ENCODE measurements around the gene HNF1B.

The HNF1B gene

GRCh38 chr17:37732316-37732715, 12.5 kb downstream of the HNF1B start:
- DNase-seq: no peak

- DNase-seq: no peak
Observed at GRCh38 chr17:37731056-37731455, 13.8 kb downstream of the HNF1B start.

GRCh38 chr17:37729905-37730304, 15.0 kb downstream of the HNF1B start:
- DNase-seq: no peak

DNA sequence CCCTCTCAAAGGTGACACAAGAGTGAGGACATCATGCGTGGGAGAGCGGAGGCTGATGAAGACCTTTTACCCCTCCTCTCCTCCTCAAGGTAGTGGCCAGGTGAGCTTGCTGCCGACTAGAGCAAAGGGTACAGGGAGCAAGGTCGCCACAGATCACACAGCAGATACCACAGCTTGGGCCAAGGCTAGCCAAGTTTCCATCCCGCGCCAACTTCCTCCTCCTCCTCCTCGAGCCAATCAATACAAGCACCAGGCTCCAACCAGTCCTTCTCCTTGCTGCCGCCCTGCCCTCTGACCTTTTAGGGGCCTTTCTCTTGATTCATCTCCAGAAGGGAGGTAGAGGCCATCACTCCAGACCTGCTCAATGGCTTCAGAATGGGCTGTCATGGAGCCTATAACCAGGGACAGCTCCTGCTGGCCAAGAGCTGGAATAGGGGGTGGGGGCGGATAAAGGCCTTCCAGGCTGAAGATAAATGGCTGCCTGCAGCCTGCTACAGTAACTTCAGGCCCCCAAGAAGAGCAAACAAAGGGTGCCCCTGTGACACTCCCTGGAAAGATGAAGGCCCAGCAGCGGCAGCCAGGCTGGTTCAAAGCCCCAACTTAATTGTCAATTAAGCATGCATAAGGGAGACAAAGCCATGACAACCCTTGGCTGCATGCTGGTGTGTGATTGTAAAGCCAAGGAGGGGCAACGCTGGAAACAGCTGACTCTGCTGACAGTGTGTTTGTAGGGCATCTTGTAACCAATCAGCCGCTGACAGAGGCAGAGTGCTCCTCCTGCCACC, 17.8 kb downstream of the HNF1B start:
- no peak for DNase-seq

- no peak for DNase-seq
Observed at GRCh38 chr17:37726248-37726647, 18.6 kb downstream of the HNF1B start.

GRCh38 chr17:37725601-37726146, 19.2 kb downstream of the HNF1B start:
- DNase-seq: no peak

DNA sequence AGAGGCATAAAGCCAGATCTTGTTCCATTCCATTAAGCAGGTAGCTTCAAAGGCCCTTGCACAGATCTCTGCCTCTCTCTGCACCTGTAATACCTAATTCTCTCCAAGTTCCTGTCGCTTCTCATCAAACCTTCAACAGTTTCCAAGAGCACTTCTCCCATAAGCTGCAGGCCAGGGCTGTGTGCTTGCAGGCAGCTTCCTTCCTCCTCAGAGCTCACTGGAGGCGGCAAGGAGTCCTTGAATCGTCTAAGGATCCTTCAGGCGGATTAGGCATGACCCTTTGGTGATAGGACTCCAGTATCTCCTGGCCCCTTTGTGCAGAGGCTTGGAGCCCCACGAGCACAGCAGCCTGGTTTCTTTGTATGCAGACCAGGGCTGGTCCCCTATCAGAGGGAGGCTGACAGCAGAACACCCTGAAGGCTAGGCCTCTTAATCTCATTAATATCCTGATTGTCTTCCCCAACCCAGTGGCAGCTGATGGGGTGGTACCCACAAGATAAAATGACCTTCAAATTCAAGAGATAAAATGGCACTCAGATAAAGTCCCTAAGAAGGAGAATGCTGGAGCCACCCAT, 19.8 kb downstream of the HNF1B start:
- no peak for DNase-seq

- no peak for DNase-seq
Observed at GRCh38 chr17:37720989-37721388, 23.9 kb downstream of the HNF1B start.

DNA sequence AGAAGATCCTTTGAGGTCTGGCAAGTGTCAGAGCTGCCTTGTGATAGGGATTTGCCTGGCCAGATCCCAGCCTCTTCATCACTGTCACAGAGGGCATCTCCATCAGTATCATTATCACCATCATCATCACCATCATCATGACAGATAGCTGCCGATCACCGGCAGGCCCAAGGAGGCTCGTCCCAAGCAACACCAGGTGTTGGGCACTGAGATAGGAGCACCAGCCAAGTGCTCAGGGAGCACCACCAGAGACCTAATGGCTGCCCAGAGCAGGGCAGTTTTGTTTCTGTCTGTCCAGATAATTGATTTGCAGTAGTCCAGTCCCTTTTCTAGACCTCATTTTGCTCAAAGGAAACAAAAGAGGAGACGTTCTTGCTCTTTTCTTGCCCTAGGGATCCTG, 25.0 kb downstream of the HNF1B start:
- no peak for DNase-seq

- no peak for DNase-seq
Observed at GRCh38 chr17:37718324-37719048, 26.4 kb downstream of the HNF1B start.

DNA sequence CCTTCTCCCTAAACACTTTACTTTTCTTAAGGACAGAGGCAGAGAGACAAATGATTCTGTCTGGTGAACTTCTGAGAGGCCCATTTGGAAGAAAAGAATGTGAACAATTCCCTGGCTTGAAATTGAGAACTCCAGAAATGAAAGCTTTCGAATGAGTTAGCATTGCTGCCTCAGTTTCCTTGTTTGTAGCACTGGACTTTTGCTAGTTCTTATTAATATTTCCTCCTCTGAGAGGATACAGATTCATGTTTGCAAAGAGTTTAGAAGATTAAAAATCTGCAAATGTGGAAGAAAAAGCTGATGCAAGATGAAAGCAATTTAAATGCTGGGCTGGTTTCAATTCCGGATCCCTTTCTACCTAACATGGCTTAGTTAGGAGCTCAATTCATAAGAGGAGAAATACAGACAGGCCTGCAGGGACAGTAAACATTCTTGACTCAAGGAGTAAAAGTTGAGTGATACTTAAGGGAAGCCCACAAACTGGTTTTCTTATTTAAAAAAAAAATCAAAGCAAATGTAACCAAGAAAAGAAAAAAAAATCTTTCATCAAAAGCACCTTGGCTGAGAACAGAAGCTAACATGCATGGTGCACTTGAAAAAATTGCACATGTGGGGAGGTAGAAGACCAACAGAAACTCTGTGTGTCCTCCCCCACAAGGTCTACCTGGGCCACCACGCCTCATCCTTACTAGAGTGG, 27.1 kb downstream of the HNF1B start:
- DNase-seq: no peak

- DNase-seq: no peak
Observed at GRCh38 chr17:37714897-37715296, 30.0 kb downstream of the HNF1B start.

DNA sequence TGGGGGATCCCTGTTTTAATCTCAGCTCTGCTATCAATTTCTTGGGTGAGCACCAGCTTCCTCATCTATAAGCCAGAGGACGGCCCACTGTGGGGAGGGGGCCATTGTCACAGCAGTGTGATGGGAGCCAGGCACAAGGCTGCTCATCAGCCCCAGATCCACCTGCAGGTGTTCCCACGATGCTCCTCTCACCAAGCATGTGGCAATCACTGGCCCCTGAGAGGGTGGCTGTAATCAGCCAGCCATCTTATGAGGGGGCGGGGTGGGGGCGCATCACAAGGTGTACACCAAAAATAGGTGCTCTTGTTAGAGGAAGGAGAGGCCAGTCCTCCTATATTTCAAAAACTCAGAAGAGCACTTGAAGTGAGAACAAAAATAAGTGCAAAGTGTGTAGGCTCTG, 31.2 kb downstream of the HNF1B start:
- DNase-seq: no peak

- peak; percentile 19 for DNase-seq
Observed at GRCh38 chr17:37713028-37713431, 31.8 kb downstream of the HNF1B start.

- no peak for DNase-seq
Observed at GRCh38 chr17:37711113-37711512, 33.7 kb downstream of the HNF1B start.

DNA sequence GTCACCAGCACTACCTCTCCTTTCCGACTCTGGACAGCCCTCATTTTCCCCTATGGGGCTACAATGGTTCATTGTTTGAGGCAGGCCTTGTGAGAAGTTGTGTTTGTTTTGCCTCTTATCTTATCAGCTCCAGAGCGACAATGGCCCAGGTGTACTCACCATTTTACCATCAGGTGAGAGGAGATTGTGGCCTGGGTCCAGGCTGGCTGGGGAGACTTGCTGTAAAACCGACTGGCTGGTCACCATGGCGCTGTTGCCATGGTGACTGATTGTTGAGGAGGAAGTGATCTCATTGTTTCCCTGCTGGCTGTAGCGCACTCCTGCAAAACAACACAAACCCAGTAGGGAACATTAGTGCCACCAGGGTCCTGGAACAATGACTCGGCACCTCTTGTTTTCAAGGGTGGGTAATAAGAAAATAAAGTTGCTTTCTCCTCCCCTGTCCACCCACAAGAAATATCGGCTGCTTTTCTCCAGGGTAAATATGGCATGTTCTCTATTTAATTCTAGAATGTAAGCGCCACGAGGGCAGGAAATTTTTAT, 34.4 kb downstream of the HNF1B start:
- peak; percentile 96 for DNase-seq

DNA sequence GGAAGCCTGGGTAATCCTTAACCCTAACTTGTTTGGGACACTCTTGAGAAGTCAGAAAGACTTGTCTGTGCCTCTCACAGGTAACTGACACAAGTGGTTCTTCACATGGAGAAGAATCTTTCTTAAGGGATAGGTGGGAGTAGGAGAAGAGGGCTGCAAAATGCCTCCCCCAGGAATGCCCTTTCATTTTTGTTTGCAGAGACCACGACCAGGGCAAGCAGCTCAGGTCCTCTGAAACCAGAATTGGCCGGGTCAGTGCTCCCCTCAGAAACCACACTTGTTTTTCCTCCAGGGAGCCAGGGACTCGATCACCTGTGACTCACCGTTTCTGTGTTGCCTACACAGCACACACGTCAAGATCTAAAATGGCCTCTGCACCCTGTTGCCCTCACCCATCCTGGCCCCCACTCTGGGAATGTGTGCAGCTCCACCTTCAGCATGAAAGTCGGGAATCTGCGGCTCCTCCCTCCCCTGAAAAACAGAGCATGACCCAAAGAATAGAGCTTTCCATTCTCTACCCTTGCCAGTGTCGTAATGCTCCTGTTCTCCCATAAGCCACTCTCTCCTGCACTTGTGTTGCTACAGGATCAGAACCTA, 36.1 kb downstream of the HNF1B start:
- DNase-seq: no peak

- DNase-seq: no peak
Observed at GRCh38 chr17:37708008-37708615, 36.7 kb downstream of the HNF1B start.

GRCh38 chr17:37706446-37706845, 38.4 kb downstream of the HNF1B start:
- DNase-seq: no peak

GRCh38 chr17:37702598-37702997, 42.3 kb downstream of the HNF1B start:
- DNase-seq: no peak

DNA sequence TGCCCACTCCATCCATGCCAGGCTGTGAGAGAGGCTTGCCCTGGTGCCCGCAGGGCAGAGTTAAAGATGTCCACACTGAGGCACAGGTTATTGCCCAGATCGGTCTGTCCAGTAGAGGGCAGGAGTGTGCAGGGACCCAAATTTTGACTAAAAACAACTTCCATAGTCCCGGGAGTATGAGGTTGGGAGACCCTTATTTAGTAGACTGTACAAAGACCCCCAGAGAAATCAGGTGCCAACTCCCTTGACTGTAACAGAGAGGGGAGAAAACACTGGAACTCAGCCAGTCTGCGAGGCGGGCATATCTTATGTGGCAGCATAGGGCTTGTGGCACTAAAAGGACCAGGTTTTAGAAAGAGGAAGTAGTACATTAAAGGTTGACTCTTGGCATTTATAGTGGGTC, 43.4 kb downstream of the HNF1B start:
- no peak for DNase-seq

DNA sequence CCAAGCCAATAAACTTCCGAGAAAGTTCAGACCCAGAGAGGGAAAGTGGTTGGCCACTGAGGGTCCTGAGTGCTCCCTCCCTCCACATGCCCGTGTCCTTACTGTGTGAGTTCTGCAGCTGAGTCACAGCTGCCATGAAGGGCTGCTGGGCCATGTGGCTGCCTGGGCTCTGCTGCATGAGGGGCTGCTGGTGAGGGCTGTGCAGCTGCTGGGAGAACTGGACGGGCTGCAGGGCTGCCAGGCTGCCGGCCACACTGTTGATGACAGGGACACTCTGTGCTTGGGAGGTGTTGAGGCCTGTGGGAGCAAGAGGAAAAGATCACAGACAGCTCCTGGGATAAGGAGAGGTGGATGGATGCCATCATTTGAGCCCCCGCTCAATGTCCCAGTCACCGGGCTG, 44.0 kb downstream of the HNF1B start:
- no peak for DNase-seq
